ENCODE data around the gene TC2N. TPM values are rescaled to one million over a fixed set of nuclear protein-coding genes. Genes with fewer than 3 reads are reported as not detected.

The TC2N gene
- total RNA-seq, 1 experiment from 2014 or later: 16.4 TPM

DNA sequence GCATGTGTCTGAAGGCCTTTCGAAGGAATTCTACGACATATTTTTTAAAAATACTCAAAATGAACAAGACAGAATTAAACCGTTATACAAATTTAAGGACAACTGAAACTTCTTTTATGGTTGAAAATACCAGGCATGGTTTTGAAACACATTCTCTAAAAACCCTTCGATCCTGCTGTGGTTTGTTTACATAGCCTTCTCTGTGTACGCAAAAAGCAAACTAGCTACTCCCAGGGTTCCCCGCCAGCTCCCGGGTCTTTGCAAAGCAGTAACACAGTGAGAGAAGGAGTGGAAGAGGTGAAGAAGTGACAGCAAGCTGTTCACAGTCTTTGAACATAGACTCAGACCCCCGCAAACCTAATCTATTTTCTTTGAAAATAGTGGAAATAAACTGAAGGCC is 2.2 kb upstream of the TC2N start:
- no CpG with 5 or more reads among the region's 8 CpGs for WGBS (ENCODE audit: extremely low coverage, insufficient read length, low lambda C conversion rate)
- Histone ChIP-seq H3K14ac (ENCODE audit: insufficient read depth, low read length) (no peak overlapping the region), H3K27me3 (ENCODE audit: insufficient read depth, low read length) (no peaks in the 10 kb centered on the region), H3K9ac (ENCODE audit: extremely low read depth, insufficient read length, low read length) (no peak overlapping the region), H2BK5ac (ENCODE audit: insufficient read length, low read length) (no peak overlapping the region), H3K4me1 (ENCODE audit: insufficient read depth, low read length) (no peaks in the 10 kb centered on the region), H2AFZ (ENCODE audit: low read length) (no peak overlapping the region), H3K23ac (ENCODE audit: insufficient read length, low read depth, low read length) (no peak overlapping the region), H2BK15ac (ENCODE audit: low read depth, low read length) (no peak overlapping the region), H3K23me2 (ENCODE audit: insufficient read length, low read depth, low read length, poor library complexity, severe bottlenecking) (no peaks in the 10 kb centered on the region), H3K18ac (ENCODE audit: insufficient read length, low read depth, low read length) (no peak overlapping the region), H4K91ac (ENCODE audit: insufficient read length, low read depth, low read length) (no peak overlapping the region), H3K27ac (ENCODE audit: insufficient read length, low read depth, low read length) (no peak overlapping the region), H4K20me1 (ENCODE audit: control insufficient read depth, insufficient read depth, insufficient read length) (no peaks in the 10 kb centered on the region), H3K79me1 (ENCODE audit: insufficient read depth, low read depth, low read length, poor library complexity, severe bottlenecking) (no peaks in the 10 kb centered on the region), H4K5ac (ENCODE audit: insufficient read length, low read depth, low read length) (no peak overlapping the region), H2BK120ac (ENCODE audit: low read depth, low read length, poor library complexity, severe bottlenecking) (no peak overlapping the region), H2BK20ac (ENCODE audit: low read depth, low read length, poor library complexity, severe bottlenecking) (no peak overlapping the region), H2AK5ac (ENCODE audit: insufficient read length, low read length) (no peak overlapping the region), H4K8ac (replicated peaks; ENCODE audit: insufficient read length, low read depth, low read length) (no peak overlapping the region), H3K79me2 (ENCODE audit: insufficient read depth, low read length) (no peaks in the 10 kb centered on the region), H3K4me2 (ENCODE audit: insufficient read depth, insufficient read length, low read length) (no peak overlapping the region), H3K4ac (ENCODE audit: low read depth, low read length) (no peak overlapping the region), H3T11ph (ENCODE audit: low read length) (no peak overlapping the region), H2BK12ac (ENCODE audit: insufficient read length, low read depth, low read length) (no peak overlapping the region), H3K56ac (ENCODE audit: insufficient read length, low read depth, low read length) (no peak overlapping the region), H3K9me3 (ENCODE audit: control insufficient read depth, low read depth, low read length) (no peaks in the 10 kb centered on the region)
- Mint-ChIP-seq H3K4me1 (peaks cover 17 to 26% of the 10 kb centered on the region in 2 experiments), H3K27ac (peak overlapping the region in 1 of 3 experiments; percentile 23; a peak in 1 of 7 replicates), H3K36me3 (ENCODE audit: insufficient read depth in 1 of 3, low read depth in 3 of 3) (peaks cover 0 to 4% (median 0%) of the 10 kb centered on the region in 3 experiments; a peak in 1 of 7 replicates), H3K4me3 (no peak overlapping the region), H3K27me3 (ENCODE audit: low read depth) (peaks cover 6% of the 10 kb centered on the region), H3K9me3 (peaks cover 10 to 11% of the 10 kb centered on the region in 2 experiments; a peak in 4 of 5 replicates)
- TF ChIP-seq, protein P1, sequence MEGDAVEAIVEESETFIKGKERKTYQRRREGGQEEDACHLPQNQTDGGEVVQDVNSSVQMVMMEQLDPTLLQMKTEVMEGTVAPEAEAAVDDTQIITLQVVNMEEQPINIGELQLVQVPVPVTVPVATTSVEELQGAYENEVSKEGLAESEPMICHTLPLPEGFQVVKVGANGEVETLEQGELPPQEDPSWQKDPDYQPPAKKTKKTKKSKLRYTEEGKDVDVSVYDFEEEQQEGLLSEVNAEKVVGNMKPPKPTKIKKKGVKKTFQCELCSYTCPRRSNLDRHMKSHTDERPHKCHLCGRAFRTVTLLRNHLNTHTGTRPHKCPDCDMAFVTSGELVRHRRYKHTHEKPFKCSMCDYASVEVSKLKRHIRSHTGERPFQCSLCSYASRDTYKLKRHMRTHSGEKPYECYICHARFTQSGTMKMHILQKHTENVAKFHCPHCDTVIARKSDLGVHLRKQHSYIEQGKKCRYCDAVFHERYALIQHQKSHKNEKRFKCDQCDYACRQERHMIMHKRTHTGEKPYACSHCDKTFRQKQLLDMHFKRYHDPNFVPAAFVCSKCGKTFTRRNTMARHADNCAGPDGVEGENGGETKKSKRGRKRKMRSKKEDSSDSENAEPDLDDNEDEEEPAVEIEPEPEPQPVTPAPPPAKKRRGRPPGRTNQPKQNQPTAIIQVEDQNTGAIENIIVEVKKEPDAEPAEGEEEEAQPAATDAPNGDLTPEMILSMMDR (conservative IDR thresholded peaks at IDR 0.05): no peak
- DNase-seq: no peak
